K562 (cell line): ENCODE results near the gene MED14. TPM values are rescaled to one million over a fixed set of nuclear protein-coding genes. Genes with fewer than 3 reads are reported as not detected.

Experiments
- ARID1B ChIP-seq: fragments of 450-650 bp; IDR thresholded peaks from 2 replicates; pipeline ENCODE4 v1.6.1; 2016; ENCODE audit warnings: antibody characterized with exemption, mild to moderate bottlenecking, inconsistent platforms
- CREB1 ChIP-seq, 2 experiments: sonication (generic) in 1 of 2; formaldehyde crosslinking in 1 of 2; IDR thresholded peaks; 2 replicates each; pipeline versions ENCODE4 v1.6.1 to v1.8.0; 2012 to 2022; ENCODE audit warnings: inconsistent platforms in 1 of 2, mild to moderate bottlenecking in 1 of 2, missing genetic modification reagents in 1 of 2, moderate library complexity in 1 of 2
- CREM ChIP-seq: IDR thresholded peaks from 2 replicates; pipeline ENCODE4 v1.6.1; 2014; ENCODE audit warnings: antibody characterized with exemption, low read depth
- ETV6 ChIP-seq, 3 experiments: fragments of 150-350 bp in 1 of 3; sonication (generic) in 1 of 3; formaldehyde crosslinking in 1 of 3; IDR thresholded peaks; 2 replicates each; pipeline versions ENCODE4 v1.6.1 to v1.8.0; 2014 to 2022; ENCODE audit warnings: borderline replicate concordance in 2 of 3, low read depth in 2 of 3, antibody characterized with exemption in 1 of 3, low read length in 1 of 3, mild to moderate bottlenecking in 1 of 3, missing genetic modification reagents in 1 of 3
- HDAC1 ChIP-seq, 2 experiments: fragments of 450-650 bp; IDR thresholded peaks; 2 replicates each; pipeline ENCODE4 v1.6.1; 2016 to 2017; ENCODE audit warnings: inconsistent platforms in 1 of 2, mild to moderate bottlenecking in 1 of 2, moderate library complexity in 1 of 2
- HLTF ChIP-seq: fragments of 450-650 bp; IDR thresholded peaks from 2 replicates; pipeline ENCODE4 v1.6.1; 2016
- HMGN3 ChIP-seq: IDR thresholded peaks from 2 replicates; pipeline ENCODE4 v1.6.1; 2011; ENCODE audit warnings: borderline replicate concordance, low read depth, mild to moderate bottlenecking, mixed read lengths, low read length; ENCODE audit not compliant: insufficient read length; ENCODE audit errors: extremely low read depth
- HNRNPL ChIP-seq: fragments of 200-400 bp; formaldehyde crosslinking; IDR thresholded peaks from 2 replicates; pipeline ENCODE4 v1.6.1; 2017; ENCODE audit warnings: low read depth, mild to moderate bottlenecking, low read length
- JUND ChIP-seq, 2 experiments: IDR thresholded peaks; 2 replicates in 1 of 2; 3 replicates in 1 of 2; pipeline ENCODE4 v1.6.1; 2011; ENCODE audit warnings: borderline replicate concordance in 2 of 2, low read depth in 2 of 2, low read length in 2 of 2, improper control_type of control experiment in 1 of 2, missing biosample characterization in 1 of 2, missing genetic modification characterization in 1 of 2, missing genetic modification reagents in 1 of 2
- MBD2 ChIP-seq: sonication (generic); IDR thresholded peaks from 2 replicates; pipeline ENCODE4 v1.6.1; 2016; ENCODE audit warnings: low read depth, borderline replicate concordance
- PTRF ChIP-seq: fragments of 450-650 bp; IDR thresholded peaks from 2 replicates; pipeline ENCODE4 v1.6.1; 2016; ENCODE audit warnings: mild to moderate bottlenecking, missing genetic modification characterization, missing compliant biosample characterization
- RBBP5 ChIP-seq: fragments of 200-600 bp; sonication (generic); IDR thresholded peaks from 2 replicates; pipeline ENCODE4 v1.6.1; 2012; ENCODE audit warnings: borderline replicate concordance, mild to moderate bottlenecking, low read length, control low read depth, inconsistent platforms; ENCODE audit not compliant: insufficient read depth, poor library complexity, severe bottlenecking
- RBFOX2 ChIP-seq: fragments of 200-400 bp; formaldehyde crosslinking; IDR thresholded peaks from 2 replicates; pipeline ENCODE4 v1.6.1; 2017; ENCODE audit warnings: low read depth, mild to moderate bottlenecking, low read length, moderate library complexity
- SNRNP70 ChIP-seq: fragments of 200-400 bp; formaldehyde crosslinking; optimal IDR thresholded peaks from 2 replicates; pipeline ENCODE3; 2017; ENCODE audit warnings: low read depth, low read length
- STAT5A ChIP-seq: IDR thresholded peaks from 2 replicates; pipeline ENCODE4 v1.6.1; 2012; ENCODE audit warnings: low read length, inconsistent platforms, borderline replicate concordance
- XRCC4 ChIP-seq: IDR thresholded peaks from one replicate; pipeline ENCODE4 v1.6.1; 2011; ENCODE audit not compliant: insufficient read depth, insufficient read length; ENCODE audit errors: extremely low read depth
- ZBTB1 ChIP-seq: sonication (generic); formaldehyde crosslinking; IDR thresholded peaks from 2 replicates; pipeline ENCODE4 v1.8.1; 2023; ENCODE audit warnings: missing genetic modification reagents, low read depth, mild to moderate bottlenecking, borderline replicate concordance
- ZKSCAN8 ChIP-seq: fragments of 200-800 bp; sonication (Bioruptor generic); IDR thresholded peaks from 2 replicates; pipeline ENCODE4 v1.6.1; 2016; ENCODE audit warnings: missing genetic modification characterization, missing compliant biosample characterization
- polyA plus RNA-seq, 8 experiments: library from polyadenylated mRNA; depleted of rRNA in 4 of 8; stranded (reverse) in 5 of 8; unstranded in 3 of 8; fragments of >200 nt; fragmentation: Nextera tagmentation in 2 of 8; fragmentation: Illumina TruSeq in 1 of 8; extraction: Ambion mirVana in 2 of 8; extraction: Trizol in 1 of 8; gene quantifications; 2 replicates each; pipeline versions ENCODE4 v1.2.1 to v1.2.3, GENCODE V29; 2011 to 2014; ENCODE audit warnings: inconsistent platforms in 1 of 8, missing spikeins in 1 of 8
- total RNA-seq, 7 experiments: library from RNA; depleted of rRNA in 6 of 7; stranded (reverse); fragments of >200 nt in 6 of 7; fragmentation: Illumina TruSeq in 2 of 7; extraction: Trizol in 2 of 7; gene quantifications; 2 replicates each; pipeline versions ENCODE4 v1.2.1 to v1.2.3, GENCODE V29; 2011 to 2021; ENCODE audit warnings: low replicate concordance in 1 of 7
- TF ChIP-seq, protein P1 (sequence below): sonication (generic); formaldehyde crosslinking; IDR thresholded peaks from 2 replicates; pipeline ENCODE4 v1.8.0; 2023; ENCODE audit warnings: mild to moderate bottlenecking, missing genetic modification reagents
- TF ChIP-seq, protein P2 (sequence below): fragments of 450-650 bp; IDR thresholded peaks from 2 replicates; pipeline ENCODE4 v1.6.1; 2016

MED14 gene
- total and polyA plus RNA-seq, 9 of the 15 experiments (the other 6 are each of a cell fraction or from before 2014, with no cell fraction given), result 9.2 to 35.3 (median 18.7) TPM

DNA sequence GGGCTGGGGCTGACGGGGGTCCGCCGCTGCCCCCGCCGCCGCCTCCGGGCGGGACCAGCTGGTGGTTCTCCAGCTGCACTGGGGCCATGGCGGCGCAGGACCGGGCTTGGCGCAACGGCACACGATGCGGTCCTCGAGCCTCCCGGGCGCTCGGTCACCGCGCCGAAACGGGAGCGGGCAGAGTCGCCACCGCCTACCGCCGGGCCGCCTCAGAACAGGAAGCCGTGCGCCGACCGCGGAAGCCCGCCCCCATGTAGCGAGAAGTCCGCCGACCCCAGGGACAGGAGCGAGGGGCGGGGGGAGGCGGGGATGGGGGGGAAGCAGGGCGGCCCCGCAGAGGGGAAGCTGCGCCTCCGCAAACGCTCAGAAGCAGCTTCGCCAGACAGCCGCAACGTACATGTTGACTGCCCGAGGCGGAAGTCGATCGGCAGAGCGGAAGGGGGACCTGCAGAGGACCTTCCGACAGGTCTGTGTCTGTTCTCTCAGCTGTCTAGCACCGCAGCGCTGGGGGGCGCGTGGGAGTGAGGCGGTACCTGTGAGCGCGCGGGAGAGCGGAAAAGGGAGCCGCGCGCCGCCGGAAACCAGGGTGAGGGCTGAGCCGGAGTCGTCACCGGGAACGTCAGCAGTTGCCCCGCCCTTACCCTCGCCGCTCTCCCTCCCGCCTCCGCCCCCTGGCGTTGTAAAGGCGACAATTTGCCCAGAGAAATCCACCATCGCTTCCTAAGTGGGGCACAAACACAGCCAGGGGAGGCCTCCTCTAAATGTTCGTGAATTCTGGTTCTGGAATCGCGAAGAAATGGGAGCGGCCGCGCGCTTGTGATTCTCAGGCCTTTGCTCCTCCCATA is at the start of gene MED14 (continued):
- peak; percentile 90 for TF ChIP-seq CREB1 (IDR thresholded peaks at IDR 0.05)
- TF ChIP-seq CREB1 (CRISPR knock-in tag; IDR thresholded peaks at IDR 0.05), result peak; percentile 85
- peak; percentile 27; the same call in 1 of the 2 replicates for TF ChIP-seq MBD2
- TF ChIP-seq HNRNPL, result no peak
- no peak for TF ChIP-seq XRCC4
- peak; percentile 93 for TF ChIP-seq CREM
- TF ChIP-seq HLTF, result no peak
- no peak for TF ChIP-seq ZKSCAN8 (CRISPR knock-in tag)
- peak in 1 of 2 experiments; percentile 79; a peak in 2 of 4 replicates for TF ChIP-seq ETV6 (IDR thresholded peaks at IDR 0.05; ENCODE audit: borderline replicate concordance in 1 of 2, low read depth in 2 of 2, low read length in 1 of 2)
- no peak for TF ChIP-seq ETV6 (CRISPR knock-in tag; IDR thresholded peaks at IDR 0.05; ENCODE audit: borderline replicate concordance)
- no peak for TF ChIP-seq STAT5A
- TF ChIP-seq HDAC1 (IDR thresholded peaks at IDR 0.05), result peak in 1 of 2 experiments; percentile 72; a peak in 1 of 4 replicates
- TF ChIP-seq, protein P1, sequence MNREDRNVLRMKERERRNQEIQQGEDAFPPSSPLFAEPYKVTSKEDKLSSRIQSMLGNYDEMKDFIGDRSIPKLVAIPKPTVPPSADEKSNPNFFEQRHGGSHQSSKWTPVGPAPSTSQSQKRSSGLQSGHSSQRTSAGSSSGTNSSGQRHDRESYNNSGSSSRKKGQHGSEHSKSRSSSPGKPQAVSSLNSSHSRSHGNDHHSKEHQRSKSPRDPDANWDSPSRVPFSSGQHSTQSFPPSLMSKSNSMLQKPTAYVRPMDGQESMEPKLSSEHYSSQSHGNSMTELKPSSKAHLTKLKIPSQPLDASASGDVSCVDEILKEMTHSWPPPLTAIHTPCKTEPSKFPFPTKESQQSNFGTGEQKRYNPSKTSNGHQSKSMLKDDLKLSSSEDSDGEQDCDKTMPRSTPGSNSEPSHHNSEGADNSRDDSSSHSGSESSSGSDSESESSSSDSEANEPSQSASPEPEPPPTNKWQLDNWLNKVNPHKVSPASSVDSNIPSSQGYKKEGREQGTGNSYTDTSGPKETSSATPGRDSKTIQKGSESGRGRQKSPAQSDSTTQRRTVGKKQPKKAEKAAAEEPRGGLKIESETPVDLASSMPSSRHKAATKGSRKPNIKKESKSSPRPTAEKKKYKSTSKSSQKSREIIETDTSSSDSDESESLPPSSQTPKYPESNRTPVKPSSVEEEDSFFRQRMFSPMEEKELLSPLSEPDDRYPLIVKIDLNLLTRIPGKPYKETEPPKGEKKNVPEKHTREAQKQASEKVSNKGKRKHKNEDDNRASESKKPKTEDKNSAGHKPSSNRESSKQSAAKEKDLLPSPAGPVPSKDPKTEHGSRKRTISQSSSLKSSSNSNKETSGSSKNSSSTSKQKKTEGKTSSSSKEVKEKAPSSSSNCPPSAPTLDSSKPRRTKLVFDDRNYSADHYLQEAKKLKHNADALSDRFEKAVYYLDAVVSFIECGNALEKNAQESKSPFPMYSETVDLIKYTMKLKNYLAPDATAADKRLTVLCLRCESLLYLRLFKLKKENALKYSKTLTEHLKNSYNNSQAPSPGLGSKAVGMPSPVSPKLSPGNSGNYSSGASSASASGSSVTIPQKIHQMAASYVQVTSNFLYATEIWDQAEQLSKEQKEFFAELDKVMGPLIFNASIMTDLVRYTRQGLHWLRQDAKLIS (CRISPR knock-in tag), result no peak
- peak; percentile 85 for TF ChIP-seq RBFOX2
- TF ChIP-seq SNRNP70, result no peak
- TF ChIP-seq, protein P2, sequence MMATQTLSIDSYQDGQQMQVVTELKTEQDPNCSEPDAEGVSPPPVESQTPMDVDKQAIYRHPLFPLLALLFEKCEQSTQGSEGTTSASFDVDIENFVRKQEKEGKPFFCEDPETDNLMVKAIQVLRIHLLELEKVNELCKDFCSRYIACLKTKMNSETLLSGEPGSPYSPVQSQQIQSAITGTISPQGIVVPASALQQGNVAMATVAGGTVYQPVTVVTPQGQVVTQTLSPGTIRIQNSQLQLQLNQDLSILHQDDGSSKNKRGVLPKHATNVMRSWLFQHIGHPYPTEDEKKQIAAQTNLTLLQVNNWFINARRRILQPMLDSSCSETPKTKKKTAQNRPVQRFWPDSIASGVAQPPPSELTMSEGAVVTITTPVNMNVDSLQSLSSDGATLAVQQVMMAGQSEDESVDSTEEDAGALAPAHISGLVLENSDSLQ, result peak; percentile 62
- TF ChIP-seq PTRF (tag), result no peak
- TF ChIP-seq ARID1B, result peak; percentile 39
- TF ChIP-seq HMGN3, result peak; percentile 72
- peak; percentile 56; the same call in 1 of the 2 replicates for TF ChIP-seq ZBTB1 (CRISPR knock-in tag)
- TF ChIP-seq RBBP5, result peak; percentile 68
- peak; percentile 57 for TF ChIP-seq JUND (IDR thresholded peaks at IDR 0.05; ENCODE audit: borderline replicate concordance, low read depth, low read length)
- peak; percentile 53; the same call in 1 of the 3 replicates for TF ChIP-seq JUND (tag; IDR thresholded peaks at IDR 0.05; ENCODE audit: borderline replicate concordance, low read depth, low read length)
